ENCODE measurements around the gene WWC1.

WWC1 gene

DNA sequence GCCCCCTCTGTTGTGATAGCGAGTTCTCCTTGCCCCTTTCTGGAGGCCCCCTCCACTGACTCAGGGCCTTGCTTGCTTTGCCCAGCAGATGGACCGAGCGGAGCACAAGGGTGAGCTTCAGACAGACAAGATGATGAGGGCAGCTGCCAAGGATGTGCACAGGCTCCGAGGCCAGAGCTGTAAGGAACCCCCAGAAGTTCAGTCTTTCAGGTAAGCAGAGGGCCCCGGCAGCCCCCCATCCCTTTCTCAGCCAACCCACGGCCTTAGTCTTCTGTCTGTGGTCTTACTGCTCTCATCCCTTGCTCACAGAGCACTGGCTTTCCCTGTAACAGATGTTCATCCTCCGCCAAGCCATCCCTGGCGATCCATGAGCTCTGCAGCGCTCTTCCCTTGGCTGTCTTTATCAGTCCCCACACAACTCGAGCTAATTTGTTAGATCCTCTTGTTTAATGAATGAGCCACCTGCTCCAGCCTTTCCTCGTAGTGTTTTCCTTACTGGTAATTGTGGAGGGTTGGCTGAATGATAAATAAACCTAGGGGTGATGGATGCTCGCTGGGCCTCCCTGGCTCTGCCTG lies 176.4 kb downstream of the WWC1 start:
- TF ChIP-seq MAX (IDR thresholded peaks at IDR 0.05; ENCODE audit: low read depth, low read length), result no peak
- TF ChIP-seq MYC (IDR thresholded peaks at IDR 0.05; ENCODE audit: low read depth, low read length), result no peak
- DNase-seq (ENCODE audit: low read depth), result no peak
- H3K4me3 ChIP-seq (ENCODE audit: low read depth, low read length), result no peak overlapping the region

GRCh38 chr5:168468836-168469235 lies 177.4 kb downstream of the WWC1 start:
- no peak for DNase-seq (ENCODE audit: low read depth)
- no peak overlapping the region for H3K4me3 ChIP-seq (ENCODE audit: low read depth, low read length)
- TF ChIP-seq POLR2A (IDR thresholded peaks at IDR 0.05; ENCODE audit: extremely low read depth, insufficient read length) (no peak), MYC (IDR thresholded peaks at IDR 0.05; ENCODE audit: low read depth, low read length) (no peak), MAX (IDR thresholded peaks at IDR 0.05; ENCODE audit: low read depth, low read length) (no peak)
- TF ChIP-seq, protein P1, sequence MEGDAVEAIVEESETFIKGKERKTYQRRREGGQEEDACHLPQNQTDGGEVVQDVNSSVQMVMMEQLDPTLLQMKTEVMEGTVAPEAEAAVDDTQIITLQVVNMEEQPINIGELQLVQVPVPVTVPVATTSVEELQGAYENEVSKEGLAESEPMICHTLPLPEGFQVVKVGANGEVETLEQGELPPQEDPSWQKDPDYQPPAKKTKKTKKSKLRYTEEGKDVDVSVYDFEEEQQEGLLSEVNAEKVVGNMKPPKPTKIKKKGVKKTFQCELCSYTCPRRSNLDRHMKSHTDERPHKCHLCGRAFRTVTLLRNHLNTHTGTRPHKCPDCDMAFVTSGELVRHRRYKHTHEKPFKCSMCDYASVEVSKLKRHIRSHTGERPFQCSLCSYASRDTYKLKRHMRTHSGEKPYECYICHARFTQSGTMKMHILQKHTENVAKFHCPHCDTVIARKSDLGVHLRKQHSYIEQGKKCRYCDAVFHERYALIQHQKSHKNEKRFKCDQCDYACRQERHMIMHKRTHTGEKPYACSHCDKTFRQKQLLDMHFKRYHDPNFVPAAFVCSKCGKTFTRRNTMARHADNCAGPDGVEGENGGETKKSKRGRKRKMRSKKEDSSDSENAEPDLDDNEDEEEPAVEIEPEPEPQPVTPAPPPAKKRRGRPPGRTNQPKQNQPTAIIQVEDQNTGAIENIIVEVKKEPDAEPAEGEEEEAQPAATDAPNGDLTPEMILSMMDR (IDR thresholded peaks at IDR 0.05; ENCODE audit: low read depth, low read length), result no peak

DNA sequence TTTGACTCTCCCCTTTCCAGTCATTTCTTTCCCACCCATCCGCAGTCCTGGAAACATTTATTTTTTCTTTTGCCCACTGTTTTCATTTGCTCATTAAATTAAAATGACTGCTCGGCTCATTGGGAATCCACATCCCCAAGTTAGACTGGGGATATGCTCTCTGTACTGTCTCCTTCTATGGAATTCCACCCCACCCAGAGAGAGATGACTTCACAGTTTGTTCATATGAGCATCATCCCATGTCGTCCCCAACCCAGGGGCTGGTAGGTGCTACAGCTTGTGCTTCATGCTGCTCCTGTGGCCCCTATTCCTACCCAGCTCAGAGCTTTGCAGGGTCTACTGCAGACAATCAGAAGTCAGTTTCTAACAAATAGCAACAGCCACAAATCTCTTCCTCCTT lies 178.4 kb downstream of the WWC1 start:
- no peak for TF ChIP-seq MAX (IDR thresholded peaks at IDR 0.05; ENCODE audit: low read depth, low read length)
- TF ChIP-seq, protein P1 (IDR thresholded peaks at IDR 0.05; ENCODE audit: low read depth, low read length), result no peak
- TF ChIP-seq MYC (IDR thresholded peaks at IDR 0.05; ENCODE audit: low read depth, low read length), result no peak
- TF ChIP-seq POLR2A (IDR thresholded peaks at IDR 0.05; ENCODE audit: extremely low read depth, insufficient read length), result no peak
- DNase-seq (ENCODE audit: low read depth), result no peak
- H3K4me3 ChIP-seq (ENCODE audit: low read depth, low read length), result no peak overlapping the region

GRCh38 chr5:168471785-168472184 lies 180.3 kb downstream of the WWC1 start:
- DNase-seq (ENCODE audit: low read depth), result no peak
- TF ChIP-seq POLR2A (IDR thresholded peaks at IDR 0.05; ENCODE audit: extremely low read depth, insufficient read length) (no peak), MAX (IDR thresholded peaks at IDR 0.05; ENCODE audit: low read depth, low read length) (no peak), MYC (IDR thresholded peaks at IDR 0.05; ENCODE audit: low read depth, low read length) (no peak)
- TF ChIP-seq, protein P1 (IDR thresholded peaks at IDR 0.05; ENCODE audit: low read depth, low read length), result no peak
- H3K4me3 ChIP-seq (ENCODE audit: low read depth, low read length), result no peak overlapping the region

DNA sequence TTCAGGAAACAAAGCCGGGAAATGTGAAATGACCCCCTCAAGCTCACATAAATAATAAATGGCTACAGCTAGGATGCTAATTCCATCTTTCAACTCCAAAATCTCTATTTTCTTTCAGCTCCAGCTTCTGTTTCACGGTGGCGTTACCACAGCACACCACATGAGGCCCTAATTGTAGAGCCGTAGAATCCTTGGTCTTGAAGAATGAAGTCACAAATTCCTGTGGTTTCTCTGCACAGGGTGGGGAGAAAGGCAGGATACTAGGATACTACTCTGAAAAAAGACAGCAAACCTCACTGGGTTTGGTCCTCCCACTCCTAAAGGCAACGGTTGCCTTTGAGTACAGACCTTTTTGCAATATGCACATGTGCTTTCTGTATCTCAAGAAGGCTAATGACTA lies 180.9 kb downstream of the WWC1 start:
- DNase-seq (ENCODE audit: low read depth), result no peak
- no peak overlapping the region for H3K4me3 ChIP-seq (ENCODE audit: low read depth, low read length)
- TF ChIP-seq POLR2A (IDR thresholded peaks at IDR 0.05; ENCODE audit: extremely low read depth, insufficient read length), result no peak
- TF ChIP-seq MYC (IDR thresholded peaks at IDR 0.05; ENCODE audit: low read depth, low read length), result no peak
- no peak for TF ChIP-seq MAX (IDR thresholded peaks at IDR 0.05; ENCODE audit: low read depth, low read length)
- TF ChIP-seq, protein P1 (IDR thresholded peaks at IDR 0.05; ENCODE audit: low read depth, low read length), result no peak

GRCh38 chr5:168474319-168474718 lies 182.9 kb downstream of the WWC1 start:
- TF ChIP-seq, protein P1 (IDR thresholded peaks at IDR 0.05; ENCODE audit: low read depth, low read length), result no peak
- no peak for TF ChIP-seq MAX (IDR thresholded peaks at IDR 0.05; ENCODE audit: low read depth, low read length)
- no peak for TF ChIP-seq POLR2A (IDR thresholded peaks at IDR 0.05; ENCODE audit: extremely low read depth, insufficient read length)
- no peak for TF ChIP-seq MYC (IDR thresholded peaks at IDR 0.05; ENCODE audit: low read depth, low read length)
- no peak for DNase-seq (ENCODE audit: low read depth)
- no peak overlapping the region for H3K4me3 ChIP-seq (ENCODE audit: low read depth, low read length)
